GF-D8 (cell line): ENCODE measurements around the gene MFSD6L.

Experiments
- DNase-seq: peaks from one replicate; lab custom pipeline; 2025; lab: John Stamatoyannopoulos, UW

The MFSD6L gene

DNA sequence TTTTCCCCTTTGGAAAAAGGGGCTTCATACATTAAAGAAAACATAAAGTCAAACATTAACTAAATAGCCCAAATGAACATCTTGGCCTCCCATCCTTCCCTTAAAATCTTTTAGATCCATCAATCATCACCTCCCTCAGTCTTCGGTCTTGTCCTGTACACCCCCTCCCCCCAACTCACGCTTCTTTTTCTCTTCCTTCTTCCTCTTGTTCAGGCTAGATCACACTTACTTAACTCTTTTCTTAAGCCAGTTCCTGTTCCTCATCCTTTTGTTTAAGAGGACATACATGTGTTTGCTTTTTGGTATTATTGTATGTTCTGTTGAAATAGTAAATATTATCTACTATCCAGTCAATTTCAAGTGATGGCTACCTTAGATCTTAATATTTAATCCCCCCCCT, 5.5 kb downstream of the MFSD6L start:
- DNase-seq = no peak

GRCh38 chr17:8792646-8793045, 6.5 kb downstream of the MFSD6L start:
- DNase-seq = no peak

- no peak for DNase-seq
These were observed 7.3 kb downstream of the MFSD6L start for GRCh38 chr17:8791910-8792270.

DNA sequence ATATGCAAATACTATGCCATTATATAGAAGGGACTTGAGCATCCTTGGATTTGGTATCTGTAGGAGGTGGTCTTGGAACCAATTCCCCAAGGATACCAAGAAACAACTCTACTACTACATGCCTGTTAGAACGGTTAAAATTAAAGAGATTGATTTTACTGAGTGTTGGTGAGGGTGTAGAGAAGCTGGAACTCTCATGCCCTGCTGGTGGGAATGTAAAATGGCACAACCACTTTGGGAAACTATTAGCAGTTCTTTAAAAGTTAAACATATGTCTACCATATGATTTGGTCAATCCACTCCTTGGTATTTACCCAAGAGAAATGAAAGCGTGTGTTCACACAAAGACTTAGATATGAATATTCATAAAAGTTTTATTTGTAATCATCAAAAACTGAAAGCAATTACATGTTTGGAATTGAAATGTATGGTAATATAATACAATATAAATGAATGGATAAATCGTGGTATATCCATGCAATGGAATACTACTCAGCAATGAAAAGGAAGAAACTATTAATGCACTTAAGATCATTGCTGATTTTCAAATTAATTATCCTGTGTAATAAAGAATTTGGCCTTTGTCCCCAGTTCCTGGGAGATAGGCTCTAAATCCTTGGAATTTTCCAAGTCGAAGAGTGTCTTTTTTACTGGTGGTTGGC, 7.8 kb downstream of the MFSD6L start:
- no peak for DNase-seq

DNA sequence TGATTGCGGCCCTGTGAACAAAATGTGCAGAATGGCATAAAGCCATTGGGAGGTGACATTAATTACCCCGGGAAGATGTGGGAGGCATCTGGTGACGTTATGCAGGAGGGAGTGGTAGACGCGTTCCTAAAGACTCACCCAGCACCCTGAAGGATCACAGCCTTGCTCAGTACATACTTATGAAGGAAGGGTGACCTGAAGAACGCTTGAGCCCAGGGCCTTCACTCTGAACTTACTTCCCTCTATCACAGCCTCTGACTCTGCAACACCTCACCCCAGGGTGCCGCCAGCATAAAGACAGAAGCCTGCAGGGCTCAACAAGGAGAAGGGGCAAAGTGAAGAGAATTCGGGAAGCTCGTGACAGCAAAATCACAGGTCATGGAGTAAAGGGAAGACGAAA, 9.4 kb downstream of the MFSD6L start:
- DNase-seq = no peak

GRCh38 chr17:8788998-8789397, 10.2 kb downstream of the MFSD6L start:
- DNase-seq = no peak

- no peak for DNase-seq
These were observed 13.4 kb downstream of the MFSD6L start for GRCh38 chr17:8785547-8786413.

GRCh38 chr17:8782176-8782575, 17.0 kb downstream of the MFSD6L start:
- DNase-seq = no peak

DNA sequence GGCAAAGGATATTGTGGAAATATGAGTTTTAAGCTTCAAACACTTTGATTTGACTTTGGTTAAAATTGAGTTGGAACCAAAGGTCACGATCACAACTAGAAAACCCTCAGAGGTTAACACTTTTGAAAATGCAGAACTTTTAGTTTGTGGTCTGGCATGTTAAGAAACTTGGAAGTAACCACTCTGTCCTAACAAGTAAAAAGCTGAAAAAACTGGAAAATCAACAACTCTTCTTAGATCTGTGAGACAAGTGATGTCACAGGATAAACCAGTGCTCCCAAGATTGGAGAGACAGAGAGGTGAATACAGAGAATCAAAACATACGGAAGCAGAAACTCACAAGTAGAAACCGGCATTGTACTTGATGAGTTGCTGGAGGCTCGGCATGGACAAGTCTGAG, 17.4 kb downstream of the MFSD6L start:
- DNase-seq = no peak

DNA sequence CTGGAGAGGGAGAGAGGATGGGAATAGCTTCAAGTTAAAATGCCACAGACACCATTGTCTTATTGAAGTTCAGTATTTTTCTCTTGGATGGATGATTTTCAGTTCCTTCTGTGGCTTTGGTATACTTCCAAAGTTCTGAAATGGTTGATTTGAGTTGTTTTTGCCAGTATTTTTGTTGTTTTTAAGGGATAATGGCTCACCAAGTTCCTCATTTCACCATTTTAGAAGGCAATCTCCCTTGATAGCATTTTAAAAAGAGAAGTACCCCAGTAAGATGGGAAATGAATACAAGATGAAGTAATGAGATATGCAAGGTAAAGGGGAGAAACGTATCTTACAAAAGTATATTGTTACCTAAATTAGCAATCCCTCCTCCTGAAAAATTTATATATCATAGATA, 22.3 kb downstream of the MFSD6L start:
- no peak for DNase-seq

DNA sequence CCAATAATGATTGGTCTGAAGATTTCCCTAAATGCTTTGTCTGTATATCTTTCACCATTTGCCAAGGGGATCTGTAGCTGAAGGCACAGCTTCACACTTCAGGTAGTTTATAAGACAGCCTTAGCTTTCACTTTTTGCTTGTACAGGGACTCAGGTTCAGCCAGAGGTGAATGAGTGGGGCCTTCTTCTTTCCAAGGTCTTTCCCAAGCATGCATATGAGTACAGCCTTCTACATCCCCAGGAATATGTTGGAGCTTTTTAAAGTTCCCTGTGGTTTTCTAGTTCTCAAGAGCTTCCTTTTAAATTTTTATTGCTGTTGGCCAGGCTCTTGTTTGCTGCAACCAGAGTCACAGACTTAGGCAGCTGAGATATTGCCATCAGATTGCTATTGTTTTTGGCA, 22.9 kb downstream of the MFSD6L start:
- no peak for DNase-seq

DNA sequence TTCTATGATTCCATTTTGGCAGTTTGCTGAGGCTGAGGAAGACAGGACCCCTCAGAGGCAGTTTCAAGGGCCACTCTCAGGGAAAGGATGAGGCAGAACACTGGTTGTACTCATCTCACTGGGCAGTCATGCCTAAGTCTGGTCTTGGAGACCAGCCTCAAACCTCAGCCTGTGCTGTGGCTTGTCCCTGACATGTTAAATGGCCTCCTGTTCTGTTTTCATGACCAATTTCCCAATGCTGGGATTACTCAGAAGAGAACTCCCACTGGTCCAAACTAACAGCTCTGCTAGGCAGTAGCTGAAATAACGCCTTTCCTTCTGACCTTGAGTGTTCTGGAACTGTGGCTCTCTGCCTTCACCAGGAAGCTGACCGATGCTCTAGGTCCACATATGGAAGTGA, 32.4 kb downstream of the MFSD6L start:
- no peak for DNase-seq

DNA sequence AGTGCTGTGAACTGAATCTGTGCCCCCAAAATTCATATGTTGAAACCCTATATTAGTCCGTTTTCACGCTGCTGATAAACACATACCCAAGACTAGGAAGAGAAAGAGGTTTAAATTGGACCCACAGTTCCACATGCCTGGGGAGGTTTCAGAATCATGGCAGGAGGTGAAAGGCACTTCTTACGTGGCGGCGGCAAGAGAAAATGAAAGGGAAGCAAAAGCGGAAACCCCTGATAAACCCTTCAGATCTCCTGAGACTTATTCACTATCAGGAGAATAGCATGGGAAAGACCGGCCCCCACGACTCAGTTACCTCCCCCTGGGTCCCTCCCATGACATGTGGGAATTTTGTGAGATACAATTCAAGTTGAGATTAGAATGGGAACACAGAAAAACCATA, 37.2 kb downstream of the MFSD6L start:
- no peak for DNase-seq

DNA sequence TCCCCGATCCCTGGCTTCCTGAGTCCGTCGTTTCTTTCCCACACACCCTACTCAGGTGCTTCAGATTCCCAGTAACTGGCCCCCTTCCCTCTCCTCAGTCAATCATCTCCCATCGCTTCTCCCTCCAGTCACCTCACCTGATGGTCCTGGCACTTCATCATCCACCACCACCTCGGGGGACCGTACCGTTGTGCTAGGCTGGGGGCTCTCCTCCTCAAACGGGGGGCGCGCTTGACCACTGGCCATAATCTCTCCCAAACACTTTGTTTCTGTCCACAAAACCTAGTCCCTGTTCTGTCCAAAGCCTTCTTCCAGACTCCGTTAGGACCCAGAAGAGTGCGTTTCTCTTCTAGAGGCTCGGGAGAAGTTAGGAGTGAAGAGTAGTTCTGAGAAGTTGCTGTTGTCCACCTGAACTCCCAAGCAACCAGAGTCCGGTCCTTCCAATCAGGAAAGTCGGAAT, 41.0 kb downstream of the MFSD6L start, which contains the start of gene SPDYE4:
Gene SPDYE4 (minus strand): TSS at position 410 of the 460 bp plus-strand sequence. CDS start 164 bp downstream, at position 246.
- no peak for DNase-seq

GRCh38 chr17:8757189-8757588, 42.0 kb downstream of the MFSD6L start:
- DNase-seq = no peak

- DNase-seq = no peak
These were observed 43.4 kb downstream of the MFSD6L start for GRCh38 chr17:8755590-8756255.

- DNase-seq = no peak
These were observed 44.3 kb downstream of the MFSD6L start for GRCh38 chr17:8754890-8755289.

DNA sequence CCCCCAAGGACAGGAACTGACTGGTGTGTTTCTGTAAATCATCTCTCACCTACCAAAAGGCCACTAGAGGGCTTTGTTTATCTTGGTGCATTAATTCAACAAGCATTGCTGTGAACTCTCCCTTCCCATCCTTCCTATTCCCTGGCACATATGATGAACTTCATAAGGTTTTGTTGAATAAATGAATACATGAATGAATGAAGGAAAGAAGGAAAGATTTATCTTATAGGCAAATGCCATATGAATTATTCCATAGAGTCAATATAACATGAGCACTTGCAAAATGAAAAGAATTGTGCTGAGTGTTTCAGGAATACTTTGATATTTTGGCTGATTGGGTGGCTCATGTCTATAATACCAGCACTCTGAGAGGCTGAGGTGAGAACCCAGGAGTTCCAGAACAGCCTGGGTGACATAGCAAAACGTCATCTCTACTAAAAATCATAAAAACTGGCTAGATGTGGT, 45.2 kb downstream of the MFSD6L start:
- DNase-seq = no peak

DNA sequence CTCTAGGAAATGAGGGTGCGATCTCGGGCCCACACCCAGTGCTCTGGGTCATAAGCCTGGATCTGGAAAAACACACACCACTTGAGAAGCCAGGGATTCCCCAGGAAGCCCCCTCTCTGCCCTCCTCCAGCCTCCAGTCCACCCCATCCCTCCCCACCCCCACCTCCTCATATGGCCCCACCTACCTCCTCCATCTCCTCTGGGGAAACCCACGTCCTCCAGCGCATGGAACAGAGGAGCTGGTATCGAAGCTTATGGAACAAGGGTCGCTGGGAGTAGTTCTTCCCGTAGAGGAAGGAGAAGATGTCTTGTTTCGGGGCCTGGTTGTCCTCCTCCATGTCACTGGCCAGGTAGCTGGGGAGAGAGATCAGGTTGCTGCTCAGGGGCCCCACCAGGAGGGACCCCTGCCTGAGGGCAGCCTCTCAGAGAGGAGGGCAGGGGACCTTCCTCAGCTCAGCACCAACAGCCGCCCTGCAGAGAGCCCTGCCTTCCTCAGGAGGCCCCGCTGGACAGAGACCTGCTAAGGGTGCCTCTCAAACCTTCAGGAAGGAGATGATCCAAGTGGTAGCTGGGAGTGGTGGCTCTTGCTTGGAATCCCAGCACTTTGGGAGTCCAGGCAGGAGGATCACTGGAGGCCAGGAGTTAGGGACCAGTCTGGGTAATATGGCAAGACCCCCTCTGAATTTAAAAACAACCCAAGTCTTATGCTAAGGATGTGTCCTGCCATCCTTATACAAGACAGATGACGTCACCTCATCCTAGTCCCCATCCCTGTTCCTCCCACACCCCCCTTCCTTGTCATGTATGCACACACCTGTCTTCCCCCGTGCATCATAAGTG, 45.8 kb downstream of the MFSD6L start:
- DNase-seq = no peak

DNA sequence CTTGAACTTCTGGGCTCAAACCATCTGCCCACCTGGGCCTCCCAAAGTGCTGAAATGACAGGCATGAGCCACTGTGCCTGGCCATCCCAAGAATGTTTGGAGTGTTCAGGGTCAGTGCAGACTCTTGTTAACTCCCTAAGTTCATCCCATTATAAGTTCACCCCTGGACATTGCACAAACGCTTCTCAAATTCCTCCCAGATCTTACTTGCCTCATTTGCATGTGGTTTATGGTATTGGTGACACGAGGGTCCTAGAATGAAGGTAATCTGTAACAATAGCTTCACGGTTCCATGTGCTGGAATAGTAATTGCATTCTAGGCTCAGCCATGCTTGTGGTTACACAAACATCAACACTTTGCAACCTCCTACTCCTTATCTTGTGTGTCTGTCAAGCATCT, 49.5 kb downstream of the MFSD6L start:
- DNase-seq = no peak

GRCh38 chr17:8747742-8748141, 51.4 kb downstream of the MFSD6L start:
- DNase-seq = no peak
